H1 (cell line): ENCODE measurements around the gene SOX15. TPM values are rescaled to one million over a fixed set of nuclear protein-coding genes. Genes with fewer than 3 reads are reported as not detected.

ENCODE experiments used
- CTCF ChIA-PET: fragments of 300-600 bp; sonication (Branson Sonifier 250); formaldehyde crosslinking; loops from one replicate; lab custom pipeline; 2021; ENCODE audit not compliant: partially characterized antibody; lab: Charles Lee
- POLR2A ChIA-PET: fragments of 300-600 bp; sonication (Branson Sonifier 250); formaldehyde crosslinking; loops from one replicate; lab custom pipeline; 2021; ENCODE audit warnings: inconsistent platforms; ENCODE audit not compliant: partially characterized antibody; lab: Charles Lee
- DNase-seq, 2 experiments: peaks; one replicate each; pipeline versions ENCODE4 v3.0.0 to v3.0.0-alpha.2; 2010 to 2022; ENCODE audit warnings: low spot score in 2 of 2, low read depth in 1 of 2, mixed read lengths in 1 of 2
- FAIRE-seq: peaks from 2 replicates; lab custom pipeline; 2011; peaks lifted over from hg19 to GRCh38; lab: Jason Lieb, UNC
- H2AFZ ChIP-seq: 2 replicates; pipeline ENCODE4 v1.8.1; 2012; ENCODE audit warnings: low read length, inconsistent platforms
- H2AK5ac ChIP-seq: 2 replicates; pipeline ENCODE4 v1.6.1; 2013; ENCODE audit warnings: low read depth, low read length
- H2BK120ac ChIP-seq: replicated peaks from 2 replicates; pipeline ENCODE3; 2013; ENCODE audit warnings: low read depth, low read length, inconsistent platforms
- H2BK12ac ChIP-seq: 2 replicates; pipeline ENCODE4 v1.6.1; 2013; ENCODE audit warnings: low read depth, low read length
- H2BK15ac ChIP-seq: 2 replicates; pipeline ENCODE4 v1.6.1; 2013; ENCODE audit warnings: low read length
- H2BK20ac ChIP-seq: 2 replicates; pipeline ENCODE4 v1.6.1; 2013; ENCODE audit warnings: low read length
- H2BK5ac ChIP-seq: 2 replicates; pipeline ENCODE4 v1.6.1; 2013; ENCODE audit warnings: low read depth, low read length
- H3K14ac ChIP-seq: 2 replicates; pipeline ENCODE4 v1.6.1; 2013; ENCODE audit warnings: inconsistent platforms; ENCODE audit not compliant: insufficient read length
- H3K18ac ChIP-seq: 2 replicates; pipeline ENCODE4 v1.6.1; 2013; ENCODE audit warnings: low read length; ENCODE audit errors: extremely low read depth
- H3K23ac ChIP-seq: 2 replicates; pipeline ENCODE4 v1.6.1; 2013; ENCODE audit warnings: inconsistent platforms; ENCODE audit not compliant: insufficient read length
- H3K23me2 ChIP-seq: 2 replicates; pipeline ENCODE4 v1.6.1; 2013; ENCODE audit warnings: low read depth, low read length
- H3K27ac ChIP-seq: 2 replicates; pipeline ENCODE4 v1.6.1; 2011; ENCODE audit warnings: low read depth, low read length, inconsistent platforms
- H3K27me3 ChIP-seq, 4 experiments: replicated peaks in 1 of 4; 1 replicate in 1 of 4; 2 replicates in 3 of 4; pipeline versions ENCODE4 v1.6.1 to v1.8.1; 2011 to 2013; ENCODE audit warnings: low read length in 3 of 4, mild to moderate bottlenecking in 3 of 4, inconsistent platforms in 2 of 4, mixed read lengths in 2 of 4, moderate library complexity in 1 of 4; ENCODE audit not compliant: control insufficient read depth in 3 of 4, insufficient read depth in 3 of 4; ENCODE audit errors: extremely low read depth in 1 of 4
- H3K36me3 ChIP-seq, 4 experiments: 2 replicates each; pipeline versions ENCODE4 v1.6.1 to v1.8.1; 2011 to 2013; ENCODE audit warnings: mild to moderate bottlenecking in 4 of 4, low read length in 3 of 4, moderate library complexity in 2 of 4, control low read depth in 1 of 4, inconsistent platforms in 1 of 4; ENCODE audit not compliant: insufficient read depth in 4 of 4, control insufficient read depth in 2 of 4
- H3K4ac ChIP-seq: replicated peaks from 2 replicates; pipeline ENCODE3; 2013; ENCODE audit warnings: low read length, low read depth, mixed read lengths, inconsistent platforms; ENCODE audit not compliant: insufficient read length
- H3K4me1 ChIP-seq, 4 experiments: replicated peaks in 1 of 4; 1 replicate in 1 of 4; 2 replicates in 3 of 4; pipeline versions ENCODE4 v1.6.1 to v1.8.1; 2011 to 2013; ENCODE audit warnings: low read length in 3 of 4, inconsistent platforms in 2 of 4, mixed read lengths in 1 of 4; ENCODE audit not compliant: insufficient read depth in 4 of 4, control insufficient read depth in 3 of 4
- H3K4me2 ChIP-seq, 2 experiments: 2 replicates each; pipeline versions ENCODE4 v1.6.1 to v1.8.1; 2011 to 2013; ENCODE audit warnings: low read depth in 2 of 2, low read length in 2 of 2, control low read depth in 1 of 2, inconsistent platforms in 1 of 2, mild to moderate bottlenecking in 1 of 2; ENCODE audit not compliant: insufficient read depth in 1 of 2
- H3K4me3 ChIP-seq, 4 experiments: fragments of 200-600, 300-600 bp in 1 of 4; sonication (generic), shearing (Covaris generic), sonication (Bioruptor Twin) in 1 of 4; 2 replicates each; pipeline versions ENCODE4 v1.5.1 to v1.8.1; 2011 to 2016; ENCODE audit warnings: low read length in 4 of 4, low read depth in 3 of 4, control low read depth in 2 of 4, inconsistent platforms in 2 of 4, mild to moderate bottlenecking in 2 of 4, mixed read lengths in 1 of 4, moderate library complexity in 1 of 4; ENCODE audit not compliant: insufficient read depth in 2 of 4; ENCODE audit errors: extremely low read depth in 1 of 4
- H3K56ac ChIP-seq: replicated peaks from 2 replicates; pipeline ENCODE3; 2013; ENCODE audit warnings: low read depth, mild to moderate bottlenecking, mixed read lengths, low read length, inconsistent platforms; ENCODE audit not compliant: insufficient read length
- H3K79me1 ChIP-seq: 2 replicates; pipeline ENCODE4 v1.6.1; 2013; ENCODE audit warnings: low read depth, low read length, control low read depth
- H3K79me2 ChIP-seq, 2 experiments: 2 replicates each; pipeline versions ENCODE4 v1.6.1 to v1.8.1; 2012 to 2013; ENCODE audit warnings: low read length in 2 of 2, mild to moderate bottlenecking in 2 of 2, inconsistent platforms in 1 of 2; ENCODE audit not compliant: insufficient read depth in 2 of 2, control insufficient read depth in 1 of 2
- H3K9ac ChIP-seq, 4 experiments: replicated peaks in 1 of 4; 1 replicate in 1 of 4; 2 replicates in 3 of 4; pipeline versions ENCODE4 v1.6.1 to v1.8.1; 2011 to 2013; ENCODE audit warnings: low read depth in 3 of 4, low read length in 3 of 4, control low read depth in 2 of 4, mild to moderate bottlenecking in 2 of 4, moderate library complexity in 2 of 4, inconsistent platforms in 1 of 4; ENCODE audit errors: extremely low read depth in 1 of 4
- H3K9me3 ChIP-seq, 2 experiments: 2 replicates each; pipeline versions ENCODE4 v1.6.1 to v1.8.1; 2012 to 2013; ENCODE audit warnings: mild to moderate bottlenecking in 2 of 2, moderate library complexity in 2 of 2, control low read depth in 1 of 2, inconsistent platforms in 1 of 2, low read depth in 1 of 2, low read length in 1 of 2, mixed read lengths in 1 of 2; ENCODE audit not compliant: insufficient read depth in 2 of 2
- H4K20me1 ChIP-seq, 2 experiments: replicated peaks in 1 of 2; 2 replicates each; pipeline versions ENCODE3 to v1.8.1; 2011 to 2013; ENCODE audit warnings: inconsistent platforms in 2 of 2, low read length in 2 of 2, mild to moderate bottlenecking in 1 of 2; ENCODE audit not compliant: insufficient read depth in 2 of 2, control insufficient read depth in 1 of 2
- H4K5ac ChIP-seq: 2 replicates; pipeline ENCODE4 v1.6.1; 2013; ENCODE audit warnings: low read length, low read depth, mixed read lengths, inconsistent platforms; ENCODE audit not compliant: insufficient read length
- H4K8ac ChIP-seq: 2 replicates; pipeline ENCODE4 v1.8.0; 2013; ENCODE audit warnings: mild to moderate bottlenecking, moderate library complexity, low read length, inconsistent platforms; ENCODE audit not compliant: insufficient read depth; ENCODE audit errors: extremely low read depth
- H4K91ac ChIP-seq: replicated peaks from 2 replicates; pipeline ENCODE3; 2013; ENCODE audit warnings: low read length, mixed read lengths, inconsistent platforms; ENCODE audit not compliant: insufficient read length
- CTCF ChIP-seq, 3 experiments: IDR thresholded peaks; 1 replicate in 2 of 3; 2 replicates in 1 of 3; pipeline versions ENCODE4 v1.5.1 to v1.6.1; 2011; ENCODE audit warnings: low read length in 3 of 3, mild to moderate bottlenecking in 3 of 3, inconsistent platforms in 2 of 3, low read depth in 1 of 3, moderate library complexity in 1 of 3; ENCODE audit not compliant: insufficient read depth in 1 of 3; ENCODE audit errors: control extremely low read depth in 1 of 3
- RAD21 ChIP-seq, 2 experiments: IDR thresholded peaks in 1 of 2; conservative IDR thresholded peaks in 1 of 2; 2 replicates each; pipeline ENCODE4 v1.6.1; 2011; ENCODE audit warnings: low read depth in 2 of 2, low read length in 2 of 2, improper control_type of control experiment in 1 of 2, inconsistent platforms in 1 of 2, mild to moderate bottlenecking in 1 of 2, moderate library complexity in 1 of 2
- RNF2 ChIP-seq: fragments of 200-900, 300-1000 bp; sonication (generic); IDR thresholded peaks from 2 replicates; pipeline ENCODE4 v1.7.1; 2016; ENCODE audit warnings: borderline replicate concordance, low read depth, mild to moderate bottlenecking, antibody characterized with exemption, low read length; ENCODE audit not compliant: poor library complexity, severe bottlenecking; ENCODE audit errors: missing control alignments
- TBP ChIP-seq: IDR thresholded peaks from 2 replicates; pipeline ENCODE4 v1.6.1; 2011; ENCODE audit warnings: low read depth, low read length, improper control_type of control experiment
- WGBS, 2 experiments: shearing (Covaris generic) in 1 of 2; methylation state at CpG; one replicate each; pipeline versions ENCODE4 v1.1.6 to v1.1.7; 2013 to 2015; ENCODE audit warnings: low lambda C conversion rate in 2 of 2, mixed read lengths in 2 of 2, inconsistent platforms in 1 of 2, low coverage in 1 of 2, missing lambda C conversion rate in 1 of 2; ENCODE audit not compliant: insufficient replicate concordance in 2 of 2, insufficient coverage in 1 of 2, insufficient read length in 1 of 2; ENCODE audit errors: extremely low coverage in 1 of 2, missing lambda C conversion rate in 1 of 2; 5-methylcytosine and 5-hydroxymethylcytosine counted together
- polyA plus RNA-seq, 7 experiments: library from polyadenylated mRNA; depleted of rRNA in 3 of 7; stranded (reverse) in 5 of 7; unstranded in 2 of 7; fragments of >200 nt in 5 of 7; fragments of 200-250 nt in 2 of 7; gene quantifications; 1 replicate in 5 of 7; 2 replicates in 1 of 7; 4 replicates in 1 of 7; pipeline versions ENCODE4 v1.2.1 to v1.2.3, GENCODE V29; 2011 to 2013; ENCODE audit warnings: missing spikeins in 2 of 7, mixed read lengths in 2 of 7
- total RNA-seq: library from RNA; stranded (reverse); fragmentation: NEBNext Ultra II Directional; extraction: Animal tissue kit (Norgen Biotek cat#: 25700); gene quantifications from 2 replicates; pipeline ENCODE4 v1.2.1, GENCODE V29; 2021

SOX15 gene
- total and polyA plus RNA-seq, 2 of the 8 experiments (the other 6 are each of a cell fraction or from before 2014, with no cell fraction given) = 14.3 to 26.8 TPM

- Histone ChIP-seq H2BK120ac (no peak overlapping the region), H3K79me1 (no peaks in the 10 kb centered on the region), H3K27me3 (no peaks in the 10 kb centered on the region), H2AFZ (peak overlapping the region; percentile 82; the same call in 1 of the 2 replicates), H3K4me2 (0 out of 4 replicates have a peak overlapping the region, but pooled peaks of 1 of the 2 experiments have one; percentile 22), H3K79me2 (no peaks in the 10 kb centered on the region), H4K5ac (no peak overlapping the region), H3K9ac (no peak overlapping the region), H4K20me1 (no peaks in the 10 kb centered on the region), H3K14ac (no peak overlapping the region), H3K56ac (no peak overlapping the region), H4K8ac (no peak overlapping the region), H3K4ac (no peak overlapping the region), H2AK5ac (0 out of 2 replicates have a peak overlapping the region, but pooled peaks have one; percentile 14), H3K4me1 (peaks cover 0 to 12% (median 3%) of the 10 kb centered on the region in 4 experiments; a peak in 3 of 7 replicates), H2BK15ac (no peak overlapping the region), H2BK12ac (peak overlapping the region; percentile 62; the same call in 1 of the 2 replicates), H3K18ac (peak overlapping the region; percentile 68; the same call in 1 of the 2 replicates), H3K36me3 (no peaks in the 10 kb centered on the region), H3K23me2 (peaks cover 2% of the 10 kb centered on the region; the same call in 1 of the 2 replicates), H3K4me3 (no peak overlapping the region), H2BK5ac (peak overlapping the region; percentile 20; the same call in 1 of the 2 replicates), H4K91ac (peak overlapping the region; percentile 56), H3K27ac (no peak overlapping the region), H3K23ac (no peak overlapping the region), H2BK20ac (peak overlapping the region; percentile 89), H3K9me3 (no peaks in the 10 kb centered on the region)
- TF ChIP-seq TBP (0 out of 2 replicates have a peak, but pooled peaks have one; percentile 14), RNF2 (no peak), RAD21 (IDR thresholded peaks at IDR 0.05 in 1 of 2, conservative IDR thresholded peaks at IDR 0.05 in 1 of 2; ENCODE audit: low read depth in 2 of 2, low read length in 2 of 2) (peak; percentile 75 to 81), CTCF (IDR thresholded peaks at IDR 0.05; ENCODE audit: control extremely low read depth in 1 of 3, insufficient read depth in 1 of 3, low read depth in 1 of 3, low read length in 3 of 3) (peak; percentile 61 to 85 (median 79))
- peak; percentile 90 for FAIRE-seq
- DNase-seq = peak; percentile 39 to 66
- POLR2A ChIA-PET = interaction anchor here (0.5 to 79.4 kb wide), 10 partner anchors 14 to 148 kb away, joined by 3 to 2272 read pairs (median 4); partner anchors contain the start of genes ATP1B2, FXR2, MPDU1 and POLR2A
- CTCF ChIA-PET = interaction anchor here (0.6 to 15.7 kb wide), 22 partner anchors 10 to 1856 kb away, joined by 3 to 332 read pairs (median 6); partner anchors contain the start of genes ATP1B2, DNAH2, EFNB3 and FXR2
- 41% methylated on average over 6 of the region's 6 CpGs; no CpG with 5 or more reads in 1 of the 2 experiments for WGBS, 2 experiments
Observed at GRCh38 chr17:7632492-7632894, 42.6 kb upstream of the SOX15 start.
